Ecto neural progenitor cell (in vitro differentiated cells): ENCODE data around the gene NFATC4.
A peak's percentile ranks its signal among the peaks of the same experiment; 100 is the strongest.

Experiments used
- DNase-seq: peaks from one replicate; pipeline ENCODE4 v3.0.0-alpha.2; 2018; ENCODE audit warnings: low spot score

NFATC4 gene

DNA sequence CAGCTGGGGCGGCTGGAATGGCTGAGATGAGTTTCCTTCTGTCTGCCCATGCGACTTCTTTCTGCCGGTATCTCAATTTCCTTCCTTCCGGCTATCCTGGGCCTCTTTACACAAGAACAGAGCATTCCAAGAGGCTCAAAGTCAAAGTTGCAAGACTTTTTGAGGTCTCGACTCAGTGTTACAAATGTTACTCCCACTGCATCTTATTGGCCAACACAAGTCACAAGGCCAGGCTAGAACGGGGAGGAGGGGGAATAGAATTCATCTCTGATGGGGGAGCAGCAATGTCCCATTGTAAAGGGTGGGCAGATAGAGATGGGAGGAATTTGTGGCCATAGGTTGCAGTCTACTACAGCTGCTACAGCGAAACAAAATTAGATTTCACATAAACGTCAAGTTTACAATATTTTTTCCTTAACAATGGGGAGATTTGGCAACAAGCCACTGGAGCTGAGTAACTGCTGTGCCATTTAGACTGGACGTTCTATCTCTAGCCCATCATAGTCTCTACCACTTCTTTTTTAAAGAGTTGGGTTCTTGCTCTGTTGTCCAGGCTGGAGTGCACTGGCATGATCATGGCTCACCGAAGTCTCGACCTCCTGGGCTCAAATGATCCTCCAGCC is 21.4 kb downstream of the NFATC4 start:
- DNase-seq, result no peak

DNA sequence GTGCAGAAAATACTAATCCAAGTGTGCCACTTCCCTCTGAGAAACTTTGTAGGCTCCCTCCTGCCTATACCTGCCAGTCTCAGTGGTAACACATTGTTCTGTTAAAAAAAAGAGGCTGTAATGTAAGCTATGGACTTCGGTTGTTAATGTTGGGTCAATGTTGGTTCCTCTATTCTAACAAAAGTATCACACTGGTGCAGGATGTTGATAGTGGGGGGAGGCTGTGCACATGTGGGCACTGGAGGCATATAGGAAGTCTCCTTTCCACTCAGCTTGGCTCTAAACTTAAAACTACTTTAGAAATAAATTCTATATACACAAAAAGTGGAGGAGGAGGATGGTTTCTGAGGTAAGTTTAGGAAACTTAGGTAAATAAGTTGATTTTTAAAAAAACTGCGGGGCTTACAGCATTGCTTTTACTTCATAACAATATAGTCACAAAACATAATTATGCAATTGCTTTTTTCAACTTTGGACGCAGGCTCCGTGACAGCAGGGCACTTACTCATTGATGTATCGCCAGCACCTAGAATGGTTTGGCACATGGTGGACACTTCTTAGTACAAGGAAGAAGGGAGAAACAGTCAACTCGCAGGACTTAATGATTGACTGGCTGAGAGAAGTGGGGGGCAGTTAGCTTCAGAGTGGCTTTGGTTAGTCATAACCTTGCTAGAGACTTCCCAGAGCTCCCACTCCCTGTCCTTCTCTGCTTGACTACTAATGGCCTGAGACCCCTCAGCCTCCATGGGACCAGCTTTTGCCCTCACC is 22.9 kb downstream of the NFATC4 start:
- no peak for DNase-seq

DNA sequence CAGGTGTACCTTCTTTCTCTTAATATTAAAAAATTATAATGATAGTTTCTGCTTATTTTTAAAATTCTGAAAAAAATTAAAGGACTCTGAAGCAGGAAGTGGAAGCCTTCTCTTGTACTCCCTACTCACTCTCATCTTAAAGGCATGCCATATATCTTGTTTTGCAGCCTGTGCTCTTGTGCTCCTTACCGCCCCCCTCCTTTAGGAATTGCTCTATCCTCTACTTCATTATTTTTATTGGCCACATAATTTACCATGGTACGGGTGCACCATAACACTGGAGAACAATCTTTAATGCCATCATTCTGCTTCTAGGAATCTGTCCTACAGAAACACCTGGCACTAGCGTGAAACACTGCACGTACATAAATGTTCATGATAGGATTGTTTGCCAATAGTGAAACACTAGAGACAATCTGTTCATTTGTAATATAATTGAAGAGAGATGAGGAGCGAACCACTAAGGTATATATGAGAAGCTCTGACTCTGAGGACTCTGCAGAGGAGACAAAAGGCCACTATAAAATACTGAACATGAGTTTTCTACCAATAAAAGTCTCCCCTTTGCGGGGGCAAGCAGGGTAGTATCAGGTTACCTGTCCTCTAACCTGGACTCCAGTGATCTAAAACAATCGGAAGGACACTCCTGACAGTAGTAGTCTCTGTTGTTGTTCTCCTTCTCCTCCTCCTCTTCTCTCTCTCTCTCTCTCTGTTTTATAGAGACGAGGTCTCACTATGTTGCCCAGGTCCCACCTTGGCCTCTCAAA is 24.5 kb downstream of the NFATC4 start:
- no peak for DNase-seq

DNA sequence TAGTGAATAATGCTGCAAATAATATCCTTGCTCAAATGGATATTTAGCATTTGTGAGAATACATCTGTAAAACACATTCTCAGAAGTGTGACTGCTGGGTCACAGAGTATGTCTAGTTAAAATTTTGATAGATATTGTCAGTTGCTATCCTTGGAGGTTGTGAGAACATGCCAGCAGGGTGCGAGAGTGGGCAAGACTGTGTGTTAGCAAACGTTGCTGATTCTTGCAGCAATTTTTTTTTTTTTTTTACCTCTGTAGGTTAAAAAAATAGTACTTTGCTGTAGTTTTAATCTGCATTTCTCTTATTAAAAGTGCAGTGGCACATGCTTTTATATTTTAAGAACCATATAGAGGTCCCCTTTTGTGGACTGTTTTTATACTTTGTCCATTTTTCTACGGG is 26.3 kb downstream of the NFATC4 start:
- no peak for DNase-seq

DNA sequence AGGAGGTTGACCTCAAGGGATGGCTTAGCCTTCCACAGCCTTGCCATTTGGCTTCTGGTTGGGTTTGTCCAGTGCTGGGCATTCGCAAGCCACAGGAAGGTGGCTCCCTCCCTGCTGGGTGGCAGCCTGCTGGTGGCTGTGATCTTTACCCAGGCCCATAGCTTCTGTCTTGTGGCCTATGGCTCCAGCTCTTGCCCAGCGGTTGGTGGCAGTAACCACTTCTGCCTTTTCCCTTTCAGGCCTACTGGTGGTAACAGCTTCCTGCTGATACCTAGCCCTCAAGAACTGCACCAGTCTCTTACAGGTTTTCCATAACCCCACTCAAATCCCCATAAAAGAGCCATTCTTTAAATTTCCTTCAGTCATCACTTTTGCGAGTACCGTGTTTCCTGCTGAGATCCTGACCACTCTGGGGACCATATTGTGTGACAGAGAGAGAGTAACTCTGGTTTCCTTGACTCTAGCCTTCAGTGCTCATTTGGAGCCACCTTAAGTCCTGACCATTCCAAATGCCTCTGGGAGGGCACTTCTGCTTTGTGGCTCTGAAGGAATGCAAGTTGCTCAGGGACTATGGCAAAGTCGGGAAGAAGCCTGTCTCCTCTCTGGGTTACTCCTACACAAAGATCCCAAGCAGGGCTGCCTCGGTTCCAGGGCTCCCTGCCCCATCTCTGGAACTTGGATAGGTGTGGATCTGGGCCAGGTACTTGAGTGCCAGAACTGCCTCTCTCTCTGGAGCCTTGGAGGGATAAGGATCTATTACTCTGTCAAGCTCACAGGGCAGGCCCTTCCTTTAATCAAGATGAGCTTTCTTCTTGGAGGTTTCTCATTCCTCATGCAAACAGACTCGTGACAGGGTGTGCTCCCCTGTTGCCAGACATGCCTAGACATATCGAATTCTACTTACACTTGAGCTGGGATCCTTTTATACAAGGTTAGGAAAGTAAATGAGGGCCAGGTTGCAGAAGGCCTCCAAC is 27.9 kb downstream of the NFATC4 start:
- DNase-seq, result no peak

DNA sequence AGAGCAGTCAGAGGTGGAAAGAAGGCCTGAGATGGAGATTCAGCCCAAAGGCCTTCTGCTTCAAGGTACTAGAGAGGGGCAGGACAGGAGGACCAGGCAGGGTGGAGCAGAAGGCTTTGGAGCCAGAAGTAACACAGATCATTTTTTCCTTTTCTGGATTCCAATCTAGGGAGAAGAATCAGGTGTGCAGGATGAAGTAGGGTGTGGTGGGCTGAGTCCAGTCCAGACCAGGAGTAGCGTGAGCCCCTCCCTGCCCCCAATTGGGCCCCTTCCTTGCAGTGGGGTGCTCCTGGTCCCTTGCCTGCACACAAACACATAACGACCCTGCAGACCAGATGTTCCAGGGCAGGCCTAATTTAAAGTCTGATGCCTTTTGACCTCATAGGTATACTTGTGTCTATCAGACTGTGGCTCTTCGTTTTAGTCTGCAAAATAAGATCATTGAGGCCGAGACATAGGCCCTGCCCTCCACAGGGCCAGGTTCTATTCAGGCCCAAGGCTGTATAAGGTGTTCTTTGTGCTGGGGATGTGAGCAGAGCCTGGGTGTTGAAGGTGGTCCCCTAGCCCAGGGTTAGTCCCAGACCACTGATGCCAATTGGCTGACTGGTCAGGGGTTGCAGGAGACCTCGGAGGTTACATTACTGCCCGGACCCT is 29.8 kb downstream of the NFATC4 start:
- DNase-seq, result no peak

DNA sequence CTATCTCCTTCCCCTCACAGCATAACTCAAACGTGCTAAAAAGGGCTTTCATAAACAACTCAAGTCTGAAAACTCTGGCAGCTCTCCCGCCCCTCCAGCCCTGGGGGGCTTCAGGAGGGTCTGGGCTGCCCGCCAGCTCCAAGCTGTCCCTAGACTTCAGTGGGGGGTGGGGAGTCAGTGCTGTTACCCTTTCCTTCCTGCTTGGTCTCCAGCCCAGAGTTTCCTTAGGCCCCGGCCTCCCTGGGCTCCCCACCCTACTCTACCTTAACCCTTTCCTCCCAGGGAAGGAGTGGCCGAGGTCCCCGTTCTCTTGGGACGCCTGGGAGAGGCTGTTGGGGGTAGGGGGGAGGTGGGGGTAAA is 30.3 kb downstream of the NFATC4 start:
- DNase-seq, result peak; percentile 61

DNA sequence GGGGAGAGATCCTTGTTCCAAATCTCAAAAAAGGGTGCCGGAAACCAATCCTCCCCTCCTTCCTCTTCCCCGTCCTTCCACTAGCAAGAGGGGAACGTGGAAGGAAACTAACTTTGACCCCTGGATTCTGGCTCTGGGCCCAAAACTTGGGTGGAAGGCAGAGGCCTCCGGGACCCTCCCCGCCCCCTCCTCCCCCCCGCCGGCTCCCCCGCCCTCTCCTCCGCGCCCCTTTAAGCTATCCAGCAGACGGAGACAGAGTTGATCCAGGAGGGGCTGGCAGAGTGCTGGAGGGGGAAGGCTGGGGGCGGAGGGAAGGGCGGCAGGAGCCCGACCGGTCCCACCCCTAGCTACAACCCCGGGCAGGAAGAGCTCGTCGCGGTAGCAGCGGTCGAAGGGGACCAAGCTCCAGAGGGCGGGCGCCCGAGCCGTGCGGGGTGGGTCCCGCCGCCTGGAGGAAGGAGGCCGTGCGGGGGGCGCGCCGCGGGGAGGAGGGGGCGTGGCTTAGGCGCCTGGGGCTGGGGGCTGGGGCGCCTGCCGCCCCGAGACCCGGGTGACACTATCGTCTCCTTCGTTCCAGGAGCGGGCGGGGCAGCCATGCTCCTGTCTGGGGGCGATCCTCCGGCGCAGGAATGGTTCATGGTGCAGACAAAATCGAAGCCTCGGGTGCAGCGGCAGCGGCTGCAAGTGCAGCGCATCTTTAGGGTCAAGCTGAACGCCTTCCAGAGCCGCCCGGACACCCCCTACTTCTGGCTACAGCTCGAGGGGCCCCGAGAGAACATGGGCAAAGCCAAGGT is 30.9 kb downstream of the NFATC4 start, which contains the start of gene NYNRIN:
NYNRIN (plus strand) TSS at position 351 of the 794 bp plus-strand sequence; CDS start at position 595, 244 bp downstream.
- DNase-seq, result peak; percentile 80

DNA sequence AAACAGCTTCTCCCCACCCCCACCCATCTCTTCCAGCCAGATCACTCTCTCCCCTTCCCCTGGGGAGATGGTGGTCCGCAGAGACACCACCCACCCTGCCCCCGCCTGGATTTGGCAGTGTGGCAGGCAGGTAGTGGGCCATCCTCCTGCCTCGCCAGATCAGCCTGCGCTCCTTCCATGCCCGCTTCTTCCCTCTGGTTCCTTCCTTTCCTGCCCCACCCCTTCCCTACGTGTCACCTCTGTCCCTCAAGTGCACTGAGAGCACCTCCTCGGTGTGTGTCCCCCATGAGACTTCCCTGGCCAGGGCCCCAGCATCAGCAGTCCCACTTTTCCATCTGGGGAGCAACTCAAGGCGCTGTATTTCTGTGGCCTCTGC is 31.5 kb downstream of the NFATC4 start:
- DNase-seq, result no peak

DNA sequence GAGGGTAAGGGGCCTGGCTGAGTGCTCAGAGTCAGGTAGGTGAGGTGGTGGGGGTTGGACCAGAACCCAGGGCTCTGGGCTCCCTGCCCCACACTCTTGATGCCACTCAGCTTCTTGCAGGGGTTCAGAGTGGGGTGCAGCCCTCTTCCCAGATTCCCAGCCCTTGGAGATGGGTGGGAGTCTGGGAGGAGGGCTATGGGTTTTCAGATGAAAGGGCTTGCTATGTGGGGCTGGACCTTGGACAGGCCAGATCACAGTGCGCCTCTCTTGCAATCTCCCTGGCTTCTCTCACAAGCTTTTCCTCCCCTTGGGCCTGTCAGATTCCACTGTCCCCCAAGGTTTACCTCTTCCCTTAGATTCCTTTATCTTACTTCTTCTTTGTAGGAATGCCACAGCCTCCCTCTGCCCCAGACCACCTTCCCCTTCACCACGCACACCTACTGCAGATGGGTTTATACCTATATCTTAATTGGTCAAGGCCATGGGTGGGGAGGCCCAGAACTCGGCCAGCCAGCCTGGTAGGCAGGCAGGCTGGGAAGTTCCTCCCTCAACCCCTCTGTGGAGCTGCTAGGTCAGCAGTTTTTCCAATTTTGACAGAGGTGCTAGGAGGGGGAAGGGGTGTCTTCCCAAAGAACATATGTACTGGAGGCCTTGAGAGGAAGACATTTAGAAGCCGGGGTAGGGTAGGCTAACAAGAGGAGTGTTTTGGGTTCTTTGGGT is 32.2 kb downstream of the NFATC4 start:
- no peak for DNase-seq

DNA sequence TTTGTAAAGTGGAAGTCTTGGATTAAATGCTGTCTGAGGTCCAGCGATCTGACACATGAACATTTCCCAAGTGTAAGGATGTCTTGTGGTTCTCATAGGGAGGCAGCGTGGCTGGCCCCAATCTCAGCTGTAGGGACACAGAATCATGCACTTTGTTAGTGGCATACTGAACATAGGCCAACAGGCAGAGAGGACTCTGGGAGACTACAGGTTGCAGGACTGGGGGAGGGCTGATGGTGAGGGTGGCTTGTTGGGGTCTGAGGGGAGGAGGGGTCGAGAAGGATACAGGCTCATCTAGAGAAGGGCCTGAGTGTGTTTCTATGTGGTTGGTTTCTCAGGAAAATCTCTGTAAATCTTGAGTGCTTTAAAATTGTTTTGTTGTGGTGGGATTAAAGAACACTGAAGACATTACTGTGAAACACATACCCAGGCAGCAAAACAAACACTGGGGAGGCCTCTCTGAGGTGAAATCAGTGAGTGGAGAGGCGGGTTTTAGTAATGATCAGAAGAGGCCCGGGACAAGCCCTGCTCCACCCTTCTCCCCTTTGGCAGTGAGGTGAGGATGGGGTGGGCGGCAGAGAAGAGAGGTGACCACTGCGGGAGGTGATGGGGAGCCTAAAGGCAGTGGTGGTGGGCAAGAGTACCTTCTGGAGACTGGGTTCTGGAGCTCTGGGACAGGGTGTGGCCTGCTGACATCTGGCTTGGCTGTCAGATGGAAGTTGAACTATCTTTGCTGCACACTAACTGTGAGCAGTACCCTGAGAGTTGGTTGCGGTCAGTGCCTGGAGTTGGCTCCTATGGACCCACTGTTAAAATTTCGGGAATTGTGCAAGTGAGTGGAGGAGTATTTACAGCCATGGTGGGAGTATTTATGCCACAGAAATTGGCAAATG is 34.1 kb downstream of the NFATC4 start:
- DNase-seq, result no peak

DNA sequence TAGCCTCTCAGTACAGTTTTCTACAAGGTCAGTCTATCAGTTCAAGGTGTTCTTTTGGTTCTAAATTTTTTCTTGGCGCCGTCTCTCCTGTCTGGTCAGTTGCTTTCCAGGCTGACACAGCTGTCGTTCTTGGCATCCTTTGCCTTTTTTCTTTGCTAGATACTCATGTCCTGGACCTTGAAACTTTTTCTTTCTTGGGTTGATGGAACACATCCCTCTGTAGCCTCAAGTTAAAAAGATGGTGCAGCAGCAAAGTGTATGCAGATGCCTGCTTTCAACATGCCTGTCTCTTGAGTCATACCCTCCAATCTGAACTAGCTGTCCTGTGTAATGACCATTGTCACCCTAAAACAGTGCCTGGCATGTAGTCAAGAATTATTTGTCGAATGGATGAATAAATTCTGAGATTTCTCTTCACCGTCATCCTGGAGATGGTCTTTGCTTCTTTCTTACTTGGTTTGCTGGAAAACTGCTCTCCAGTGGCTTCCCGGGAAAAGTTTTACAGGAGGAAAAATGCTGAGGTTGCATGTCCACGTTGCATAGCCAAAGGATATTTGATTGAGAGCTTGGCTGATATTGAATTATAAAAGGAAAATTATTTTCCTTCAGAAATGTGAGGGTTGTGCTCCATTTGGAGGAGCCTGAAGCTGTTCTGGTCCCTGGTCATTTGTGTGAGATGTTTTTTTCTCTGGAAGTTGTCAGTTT is 35.5 kb downstream of the NFATC4 start:
- no peak for DNase-seq

DNA sequence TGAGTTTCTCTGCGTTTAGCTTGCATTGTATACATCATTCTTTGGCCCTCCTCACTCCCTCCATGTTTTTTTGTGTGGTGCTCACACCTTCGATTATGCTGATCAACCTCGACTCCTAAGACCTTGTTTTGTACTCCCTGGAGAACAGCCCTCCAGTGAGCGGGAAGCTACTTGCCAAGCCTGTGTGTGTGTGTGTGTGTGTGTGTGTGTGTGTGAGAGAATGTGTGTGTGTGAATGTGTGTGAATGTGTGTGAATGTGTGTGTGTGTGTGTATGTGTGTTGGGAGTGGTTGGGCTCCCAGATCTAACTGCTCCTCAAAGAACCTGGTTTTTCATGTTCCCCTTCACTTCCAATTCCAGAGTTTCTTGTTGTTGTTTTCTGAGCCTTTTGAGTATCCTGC is 36.8 kb downstream of the NFATC4 start:
- no peak for DNase-seq

DNA sequence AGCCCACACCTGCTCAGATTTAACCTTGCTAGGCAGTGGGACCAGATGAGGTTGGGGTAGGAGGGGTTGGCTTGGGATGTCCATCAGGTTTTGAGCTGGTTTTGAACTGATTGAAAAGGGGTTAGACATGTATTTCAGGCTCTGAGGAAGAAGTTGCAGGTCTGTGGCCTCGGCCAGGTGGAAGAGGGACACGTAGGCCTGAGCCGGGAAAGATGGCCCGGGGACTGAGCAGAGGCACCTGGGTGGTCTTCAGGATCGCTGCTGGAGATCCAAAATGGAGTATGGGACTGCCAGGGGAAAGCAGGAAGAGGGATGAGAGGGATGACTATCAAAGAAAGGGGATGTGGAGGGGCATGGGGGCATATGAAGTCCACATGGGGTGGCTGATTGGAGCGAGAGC is 38.4 kb downstream of the NFATC4 start:
- no peak for DNase-seq

DNA sequence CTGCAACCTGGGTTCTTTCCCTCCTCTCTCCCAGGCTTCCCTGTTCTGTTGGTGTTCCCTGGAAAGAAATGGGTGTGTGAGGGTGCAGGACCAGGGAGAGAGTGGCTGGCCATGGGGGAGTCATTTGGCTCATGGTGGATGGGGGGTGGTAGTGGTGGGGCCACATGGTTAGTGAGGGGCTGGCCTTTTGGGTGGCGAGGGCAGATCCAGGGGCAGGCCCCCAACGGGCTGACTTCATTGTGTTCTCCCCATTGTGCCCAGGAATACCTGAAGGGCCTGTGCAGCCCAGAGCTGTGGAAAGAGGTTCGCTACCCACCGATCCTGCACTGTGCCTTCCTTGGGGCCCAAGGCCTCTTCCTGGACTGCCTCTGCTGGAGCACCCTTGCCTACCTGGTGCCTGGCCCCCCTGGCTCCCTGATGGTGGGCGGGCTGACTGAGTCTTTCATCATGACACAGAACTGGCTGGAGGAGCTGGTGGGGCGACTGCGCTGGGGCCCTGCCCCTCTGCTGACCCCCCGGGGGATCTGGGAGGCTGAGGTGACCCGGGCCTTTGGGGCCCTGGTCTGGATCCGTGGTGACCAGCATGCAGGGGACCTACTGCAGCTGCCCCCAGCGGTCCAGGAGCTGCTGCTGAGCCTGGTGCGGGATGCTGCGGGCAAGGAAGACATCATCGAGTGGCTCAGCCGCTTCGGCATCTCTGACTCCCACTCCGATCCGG is 39.8 kb downstream of the NFATC4 start:
- DNase-seq, result no peak

DNA sequence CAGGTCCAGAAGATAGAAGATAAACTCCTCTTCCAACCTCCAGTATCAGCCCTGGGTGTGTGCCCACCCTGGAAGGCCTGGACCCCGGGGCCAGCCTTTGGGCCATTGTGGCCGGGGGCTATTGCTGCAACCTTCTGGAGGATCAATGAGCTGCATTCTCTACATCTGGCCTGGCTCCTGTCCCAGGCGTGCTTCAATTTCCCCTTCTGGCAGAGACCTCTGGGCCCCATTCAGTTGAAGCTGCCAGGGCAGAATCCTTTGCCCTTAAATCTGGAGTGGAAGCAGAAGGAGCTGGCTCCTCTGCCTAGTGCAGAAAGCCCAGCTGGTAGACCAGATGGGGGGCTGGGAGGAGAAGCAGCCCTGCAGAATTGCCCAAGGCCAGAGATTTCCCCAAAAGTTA is 40.8 kb downstream of the NFATC4 start:
- no peak for DNase-seq

DNA sequence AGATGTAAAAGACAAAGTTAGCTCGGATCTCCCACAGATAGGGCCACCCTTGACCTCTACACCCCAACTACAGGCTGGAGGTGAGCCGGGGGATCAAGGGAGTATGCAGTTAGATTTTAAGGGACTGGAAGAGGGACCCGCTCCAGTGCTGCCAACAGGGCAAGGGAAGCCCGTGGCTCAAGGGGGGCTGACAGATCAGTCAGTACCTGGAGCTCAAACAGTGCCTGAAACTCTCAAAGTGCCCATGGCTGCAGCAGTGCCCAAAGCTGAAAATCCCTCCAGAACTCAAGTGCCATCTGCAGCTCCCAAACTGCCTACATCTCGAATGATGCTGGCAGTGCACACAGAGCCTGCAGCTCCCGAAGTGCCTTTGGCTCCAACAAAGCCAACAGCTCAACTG is 41.2 kb downstream of the NFATC4 start:
- DNase-seq, result no peak

DNA sequence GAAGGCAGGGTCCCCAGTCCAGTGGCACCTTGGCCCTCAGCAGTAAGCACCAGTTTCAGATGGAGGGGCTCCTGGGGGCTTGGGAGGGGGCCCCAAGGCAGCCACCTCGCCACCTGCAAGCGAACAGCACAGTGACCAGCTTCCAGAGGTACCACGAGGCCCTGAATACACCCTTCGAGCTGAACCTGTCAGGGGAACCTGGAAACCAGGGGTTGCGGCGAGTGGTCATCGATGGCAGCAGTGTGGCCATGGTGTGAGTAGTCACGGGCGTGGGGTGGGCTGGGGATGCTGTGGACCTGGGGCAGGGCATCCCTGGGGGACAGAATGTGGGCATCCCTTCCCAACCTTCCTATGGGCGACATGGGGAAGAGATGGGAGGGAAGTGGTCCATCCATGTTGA is 42.0 kb downstream of the NFATC4 start:
- DNase-seq, result no peak
